GM21360 (cell line): ENCODE measurements around the gene SLC52A1.
"Not testable (repeated sequence)": the region's sequence is repeated elsewhere in the genome, so short reads cannot be mapped to it uniquely, and the experiment has no call there.

Source experiments
- ATAC-seq: cut with Tn5 transposase; IDR thresholded peaks from one replicate; pipeline ENCODE4 v1.9.1; 2021; ENCODE audit warnings: mild to moderate bottlenecking, moderate library complexity; ENCODE audit not compliant: unreplicated experiment

The SLC52A1 gene

DNA sequence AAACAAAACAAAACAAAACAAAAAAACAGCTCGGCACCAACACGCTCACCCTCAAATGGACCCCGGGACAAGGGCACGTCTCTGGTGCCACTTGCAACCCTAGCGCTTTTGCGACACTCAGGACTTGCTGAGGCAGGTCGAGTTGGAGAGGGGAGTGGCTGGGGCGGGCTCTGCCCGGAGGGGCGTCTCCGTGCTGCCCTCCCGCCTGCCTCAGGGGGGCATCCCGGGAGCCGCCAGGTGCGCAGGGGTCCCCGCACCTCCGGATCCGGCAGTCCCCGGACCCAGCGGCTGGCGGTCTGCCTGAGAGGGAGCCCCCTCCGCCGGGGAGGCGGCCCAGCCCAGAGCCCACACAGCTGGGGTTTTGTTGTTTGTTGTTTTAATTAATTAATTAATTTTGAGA is at the start of gene SLC52A1:
TSS of gene SLC52A1 (minus strand) at position 112 of the 400 bp plus-strand sequence. CDS start 820 bp downstream, outside the sequence.
- no peak for ATAC-seq

- ATAC-seq = no peak
Measured at GRCh38 chr17:5080591-5080990, 45.4 kb upstream of the SLC52A1 start.

- ATAC-seq = peak; percentile 84
Measured at GRCh38 chr17:5078106-5079028, 43.1 kb upstream of the SLC52A1 start, which contains the start of gene ZFP3. ZFP3 (plus strand) TSS chr17:5078467; CDS start chr17:5091505, 13,038 bp downstream.

GRCh38 chr17:5077781-5078105 is 42.5 kb upstream of the SLC52A1 start:
- no peak for ATAC-seq

- not testable (repeated sequence) for ATAC-seq
Measured at GRCh38 chr17:5077275-5077674, 42.0 kb upstream of the SLC52A1 start.

DNA sequence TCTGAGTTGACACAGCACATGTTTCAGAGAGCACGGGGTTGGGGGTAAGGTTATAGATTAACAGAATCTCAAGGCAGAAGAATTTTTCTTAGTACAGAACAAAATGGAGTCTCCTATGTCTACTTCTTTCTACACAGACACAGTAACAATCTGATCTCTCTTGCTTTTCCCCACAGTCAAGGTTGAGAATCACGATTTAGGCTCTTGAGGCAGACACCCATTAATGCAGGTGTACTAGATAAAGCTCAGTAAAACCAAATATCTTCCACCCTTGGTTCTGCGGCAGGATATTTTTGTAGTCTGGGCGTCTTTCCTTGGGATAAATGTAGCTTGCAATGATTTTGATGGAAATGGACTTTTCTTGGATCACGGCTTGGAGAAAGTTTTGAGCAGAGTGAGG is 40.2 kb upstream of the SLC52A1 start:
- ATAC-seq = not testable (repeated sequence)

GRCh38 chr17:5069724-5070123 is 34.5 kb upstream of the SLC52A1 start:
- ATAC-seq = no peak

DNA sequence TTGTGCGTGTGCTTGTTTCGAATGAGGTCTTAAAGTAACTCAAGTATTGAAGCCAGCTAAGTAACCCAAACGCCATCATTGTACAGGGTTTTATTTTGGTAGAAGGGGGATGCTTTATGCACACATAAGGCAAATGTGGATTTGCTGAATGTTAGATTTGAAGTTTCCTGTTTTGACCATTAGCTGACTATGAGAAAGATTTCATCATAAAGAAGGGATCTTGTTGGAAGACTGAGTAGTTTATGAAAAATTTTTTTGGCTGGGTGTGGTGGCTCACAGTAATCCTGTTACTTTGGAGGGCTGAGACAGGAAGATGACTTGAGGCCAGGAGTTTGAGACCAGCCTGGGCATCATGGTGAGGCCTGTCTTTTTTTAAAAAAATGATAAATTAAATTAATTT is 33.0 kb upstream of the SLC52A1 start:
- no peak for ATAC-seq

- no peak for ATAC-seq
Measured at GRCh38 chr17:5065227-5065744, 30.1 kb upstream of the SLC52A1 start.

- ATAC-seq = no peak
Measured at GRCh38 chr17:5055543-5055942, 20.3 kb upstream of the SLC52A1 start.

GRCh38 chr17:5050278-5050677 is 15.1 kb upstream of the SLC52A1 start:
- ATAC-seq = no peak

- ATAC-seq = no peak
Measured at GRCh38 chr17:5049314-5049841, 14.2 kb upstream of the SLC52A1 start.

- no peak for ATAC-seq
Measured at GRCh38 chr17:5047446-5047845, 12.2 kb upstream of the SLC52A1 start.

GRCh38 chr17:5045496-5045895 is 10.3 kb upstream of the SLC52A1 start:
- ATAC-seq = no peak

DNA sequence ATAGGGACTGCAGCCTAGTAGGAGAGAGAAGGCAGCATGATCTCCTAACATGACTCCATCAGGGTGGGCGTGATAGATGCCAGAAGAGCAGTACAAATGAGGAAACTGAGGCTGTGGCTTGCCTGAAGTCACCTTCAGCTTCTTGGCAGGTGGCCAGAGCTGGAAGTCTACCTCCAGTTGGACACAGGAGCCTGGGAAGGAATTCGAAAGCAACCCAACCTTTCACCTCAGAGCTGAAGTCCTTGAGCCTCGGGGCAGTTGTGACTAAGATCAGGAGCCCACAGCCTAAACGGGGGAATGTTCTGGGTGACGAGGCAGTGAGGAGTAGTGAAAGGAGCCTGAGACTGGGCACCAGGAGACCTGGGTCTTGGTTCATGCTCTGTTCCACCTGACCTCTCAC is 9.4 kb upstream of the SLC52A1 start:
- no peak for ATAC-seq

DNA sequence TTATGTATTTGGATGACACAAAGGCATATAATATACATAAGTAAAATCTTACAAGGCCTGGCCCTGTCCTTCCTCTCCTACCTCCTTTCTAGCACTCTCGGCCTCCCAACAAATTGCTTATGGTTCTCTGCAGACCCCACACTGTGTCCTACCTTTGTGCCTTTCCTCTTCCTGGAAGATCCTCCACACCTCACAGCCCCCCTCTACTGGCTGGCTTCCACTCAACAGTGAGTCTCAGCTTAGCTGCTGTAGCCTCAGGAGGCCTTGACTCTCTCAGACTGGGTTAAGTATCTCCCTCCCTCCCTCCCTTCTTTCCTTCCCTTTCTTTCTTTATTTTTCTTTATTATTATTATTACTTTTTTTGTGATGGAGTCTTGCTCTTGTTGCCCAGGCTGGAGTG is 8.3 kb upstream of the SLC52A1 start:
- no peak for ATAC-seq

- no peak for ATAC-seq
Measured at GRCh38 chr17:5042157-5043022, 7.2 kb upstream of the SLC52A1 start.

GRCh38 chr17:5034651-5035050 is 575 bp downstream of the SLC52A1 start:
- no peak for ATAC-seq

DNA sequence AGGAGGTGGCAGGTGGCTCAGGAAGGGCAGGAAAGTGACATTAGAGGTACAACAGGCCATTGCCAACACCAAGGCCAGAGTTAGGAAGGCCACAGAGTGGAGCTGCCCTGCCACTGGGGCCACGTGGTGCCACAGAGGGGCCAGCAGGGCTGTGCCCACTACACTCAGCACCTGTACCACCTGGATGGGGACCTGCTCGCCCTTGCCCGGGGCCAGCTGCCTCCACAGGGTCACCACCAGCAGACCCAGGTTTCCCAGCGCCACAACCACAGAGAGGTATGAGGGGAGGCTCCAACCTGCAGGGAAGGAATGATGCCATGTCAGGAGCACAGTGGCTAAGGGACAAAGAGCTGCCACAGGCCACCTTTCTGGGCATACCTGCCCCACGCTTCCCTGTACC is 1.2 kb downstream of the SLC52A1 start:
- ATAC-seq = no peak

GRCh38 chr17:5033352-5034015 is 1.7 kb downstream of the SLC52A1 start:
- ATAC-seq = no peak

DNA sequence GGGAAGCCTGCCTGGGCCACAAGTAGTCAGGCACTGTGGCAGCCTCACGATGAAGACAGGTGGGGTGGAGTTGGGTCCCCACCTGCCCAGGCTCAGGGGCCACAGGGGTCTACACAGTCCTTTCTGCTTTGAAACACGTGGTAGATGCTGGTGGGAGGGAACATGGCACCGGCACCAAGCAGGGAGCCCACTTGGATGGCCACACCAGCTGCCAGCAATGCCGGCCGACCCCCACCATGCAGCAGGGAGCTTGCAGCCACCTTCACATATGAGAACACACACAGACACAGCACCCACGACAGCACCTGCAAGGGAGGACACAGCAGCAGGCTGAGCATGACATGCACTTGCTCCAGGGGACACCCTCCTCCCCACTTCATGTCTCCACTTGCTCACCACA is 2.4 kb downstream of the SLC52A1 start:
- no peak for ATAC-seq
